Mesendoderm (in vitro differentiated cells): ENCODE data around the gene PALM.

Experiments
- DNase-seq: peaks from one replicate; pipeline ENCODE4 v3.0.0; 2013
- H2AK5ac ChIP-seq: 2 replicates; pipeline ENCODE4 v1.6.1; 2013; ENCODE audit warnings: low read length, inconsistent platforms
- H2BK120ac ChIP-seq: 2 replicates; pipeline ENCODE4 v1.6.1; 2013; ENCODE audit warnings: low read depth, mild to moderate bottlenecking, low read length, moderate library complexity, mixed read lengths
- H2BK15ac ChIP-seq: replicated peaks from 2 replicates; pipeline ENCODE4 v1.6.1; 2013; ENCODE audit warnings: low read depth, mild to moderate bottlenecking, moderate library complexity
- H2BK5ac ChIP-seq: 2 replicates; pipeline ENCODE4 v1.6.1; 2013; ENCODE audit warnings: low read length, inconsistent platforms
- H3K18ac ChIP-seq: 2 replicates; pipeline ENCODE4 v1.6.1; 2013; ENCODE audit warnings: mild to moderate bottlenecking, low read length, mixed read lengths
- H3K23ac ChIP-seq: one replicate; pipeline ENCODE4 v1.6.1; 2013; ENCODE audit warnings: low read length
- H3K27ac ChIP-seq: 2 replicates; pipeline ENCODE4 v1.5.1; 2013; ENCODE audit warnings: low read depth, mild to moderate bottlenecking, inconsistent platforms, low read length, moderate library complexity
- H3K27me3 ChIP-seq: 2 replicates; pipeline ENCODE4 v1.6.1; 2013; ENCODE audit warnings: low read length, control low read depth, mild to moderate bottlenecking, inconsistent platforms; ENCODE audit not compliant: insufficient read depth, poor library complexity
- H3K36me3 ChIP-seq: 2 replicates; pipeline ENCODE4 v1.6.1; 2013; ENCODE audit warnings: low read length, inconsistent platforms; ENCODE audit not compliant: control insufficient read depth, insufficient read depth
- H3K4ac ChIP-seq: one replicate; pipeline ENCODE4 v1.6.1; 2013; ENCODE audit warnings: low read depth, mild to moderate bottlenecking, low read length, moderate library complexity
- H3K4me1 ChIP-seq: 2 replicates; pipeline ENCODE4 v1.6.1; 2013; ENCODE audit warnings: low read depth, low read length, inconsistent platforms; ENCODE audit not compliant: control insufficient read depth
- H3K4me2 ChIP-seq: 2 replicates; pipeline ENCODE4 v1.6.1; 2013; ENCODE audit warnings: low read length
- H3K4me3 ChIP-seq: 2 replicates; pipeline ENCODE4 v1.5.1; 2013; ENCODE audit warnings: mild to moderate bottlenecking, low read length
- H3K56ac ChIP-seq: one replicate; pipeline ENCODE4 v1.6.1; 2013; ENCODE audit warnings: low read length
- H3K79me1 ChIP-seq: 2 replicates; pipeline ENCODE4 v1.6.1; 2013; ENCODE audit warnings: low read length, inconsistent platforms
- H3K79me2 ChIP-seq: 2 replicates; pipeline ENCODE4 v1.6.1; 2013; ENCODE audit warnings: mild to moderate bottlenecking, low read length; ENCODE audit not compliant: control insufficient read depth, insufficient read depth
- H3K9ac ChIP-seq: 2 replicates; pipeline ENCODE4 v1.6.1; 2013; ENCODE audit warnings: low read length, inconsistent platforms
- H4K5ac ChIP-seq: one replicate; pipeline ENCODE4 v1.6.1; 2013; ENCODE audit warnings: low read length
- H4K8ac ChIP-seq: one replicate; pipeline ENCODE4 v1.6.1; 2013; ENCODE audit warnings: low read depth, mild to moderate bottlenecking, control low read depth, low read length, moderate library complexity
- WGBS: extraction: QIAGEN DNeasy Blood & Tissue Kit; methylation state at CpG from one replicate; pipeline ENCODE4 v1.1.7; 2013; ENCODE audit warnings: low lambda C conversion rate, missing lambda C conversion rate; ENCODE audit not compliant: insufficient coverage; ENCODE audit errors: extremely low coverage; 5-methylcytosine and 5-hydroxymethylcytosine counted together

PALM gene

GRCh38 chr19:782878-783668 lies 74.3 kb downstream of the PALM start:
- no peak overlapping the region for H2BK15ac ChIP-seq
- H3K4ac ChIP-seq, result peak overlapping the region; percentile 75
- H3K27me3 ChIP-seq, result no peaks in the 10 kb centered on the region
- no peaks in the 10 kb centered on the region for H3K4me1 ChIP-seq
- no peak overlapping the region for H3K4me3 ChIP-seq
- no peak overlapping the region for H2AK5ac ChIP-seq
- H3K79me2 ChIP-seq, result peaks cover 1% of the 10 kb centered on the region
- H3K18ac ChIP-seq, result peak overlapping the region; percentile 95
- no peak overlapping the region for H2BK5ac ChIP-seq
- no peak for DNase-seq
- H4K8ac ChIP-seq, result no peak overlapping the region
- no peak overlapping the region for H2BK120ac ChIP-seq
- H3K56ac ChIP-seq, result peak overlapping the region; percentile 86
- peaks cover 2% of the 10 kb centered on the region for H3K79me1 ChIP-seq
- peak overlapping the region; percentile 45 for H3K23ac ChIP-seq
- H3K9ac ChIP-seq, result peak overlapping the region; percentile 39
- no peak overlapping the region for H4K5ac ChIP-seq
- H3K4me2 ChIP-seq, result peak overlapping the region; percentile 39
- WGBS, result no CpG with 5 or more reads among the region's 30 CpGs
- peak overlapping the region; percentile 74 for H3K27ac ChIP-seq
- no peaks in the 10 kb centered on the region for H3K36me3 ChIP-seq

- Histone ChIP-seq H3K18ac (no peak overlapping the region), H3K23ac (no peak overlapping the region), H2BK5ac (no peak overlapping the region), H3K27ac (no peak overlapping the region), H3K79me2 (peaks cover 1% of the 10 kb centered on the region), H4K5ac (no peak overlapping the region), H3K4ac (no peak overlapping the region), H3K4me1 (no peaks in the 10 kb centered on the region), H3K56ac (peak overlapping the region; percentile 18), H3K27me3 (no peaks in the 10 kb centered on the region), H2AK5ac (no peak overlapping the region), H2BK120ac (no peak overlapping the region), H4K8ac (no peak overlapping the region), H2BK15ac (no peak overlapping the region), H3K4me3 (no peak overlapping the region), H3K79me1 (peaks cover 2% of the 10 kb centered on the region), H3K36me3 (no peaks in the 10 kb centered on the region), H3K4me2 (no peak overlapping the region), H3K9ac (no peak overlapping the region)
- no CpG with 5 or more reads among the region's 13 CpGs for WGBS
- DNase-seq, result no peak
Measured at GRCh38 chr19:784541-784940, 75.8 kb downstream of the PALM start.

- Histone ChIP-seq H3K79me1 (peaks cover 2% of the 10 kb centered on the region), H3K27ac (no peak overlapping the region), H3K4me2 (no peak overlapping the region), H4K5ac (no peak overlapping the region), H3K27me3 (no peaks in the 10 kb centered on the region), H2AK5ac (no peak overlapping the region), H3K23ac (no peak overlapping the region), H4K8ac (no peak overlapping the region), H3K56ac (no peak overlapping the region), H2BK120ac (no peak overlapping the region), H3K36me3 (no peaks in the 10 kb centered on the region), H2BK5ac (no peak overlapping the region), H3K18ac (no peak overlapping the region), H3K4me3 (no peak overlapping the region), H3K4ac (no peak overlapping the region), H3K4me1 (no peaks in the 10 kb centered on the region), H2BK15ac (no peak overlapping the region), H3K79me2 (peaks cover 1% of the 10 kb centered on the region), H3K9ac (no peak overlapping the region)
- no peak for DNase-seq
- WGBS, result no CpG with 5 or more reads among the region's 16 CpGs
Measured at GRCh38 chr19:787536-787935, 78.8 kb downstream of the PALM start.

- peak overlapping the region; percentile 2 for H3K18ac ChIP-seq
- H3K4me2 ChIP-seq, result no peak overlapping the region
- no peak overlapping the region for H2BK5ac ChIP-seq
- peak overlapping the region; percentile 5 for H3K4ac ChIP-seq
- no peak overlapping the region for H3K4me3 ChIP-seq
- WGBS, result no CpG with 5 or more reads among the region's 11 CpGs
- no peak overlapping the region for H2AK5ac ChIP-seq
- H3K4me1 ChIP-seq, result no peaks in the 10 kb centered on the region
- H3K56ac ChIP-seq, result peak overlapping the region; percentile 81
- H3K79me2 ChIP-seq, result peaks cover 1% of the 10 kb centered on the region
- H2BK120ac ChIP-seq, result no peak overlapping the region
- H3K36me3 ChIP-seq, result no peaks in the 10 kb centered on the region
- no peaks in the 10 kb centered on the region for H3K27me3 ChIP-seq
- peak overlapping the region; percentile 20 for H3K9ac ChIP-seq
- no peak overlapping the region for H4K5ac ChIP-seq
- no peak for DNase-seq
- H4K8ac ChIP-seq, result no peak overlapping the region
- H3K27ac ChIP-seq, result peak overlapping the region; percentile 64
- no peak overlapping the region for H2BK15ac ChIP-seq
- H3K79me1 ChIP-seq, result peaks cover 2% of the 10 kb centered on the region
- H3K23ac ChIP-seq, result no peak overlapping the region
Measured at GRCh38 chr19:788686-788982, 79.9 kb downstream of the PALM start.

GRCh38 chr19:788983-789700 lies 80.4 kb downstream of the PALM start:
- H3K9ac ChIP-seq, result peak overlapping the region; percentile 20
- H3K4me3 ChIP-seq, result no peak overlapping the region
- peak overlapping the region; percentile 64 for H3K27ac ChIP-seq
- peak overlapping the region; percentile 3 for H3K18ac ChIP-seq
- H3K56ac ChIP-seq, result peak overlapping the region; percentile 81
- H2BK120ac ChIP-seq, result no peak overlapping the region
- peaks cover 1% of the 10 kb centered on the region for H3K79me2 ChIP-seq
- no peak overlapping the region for H3K4me2 ChIP-seq
- H4K8ac ChIP-seq, result no peak overlapping the region
- H2BK15ac ChIP-seq, result no peak overlapping the region
- H2AK5ac ChIP-seq, result no peak overlapping the region
- no peak overlapping the region for H4K5ac ChIP-seq
- H3K4ac ChIP-seq, result no peak overlapping the region
- H3K27me3 ChIP-seq, result no peaks in the 10 kb centered on the region
- H2BK5ac ChIP-seq, result no peak overlapping the region
- no peak overlapping the region for H3K23ac ChIP-seq
- no peaks in the 10 kb centered on the region for H3K4me1 ChIP-seq
- WGBS, result no CpG with 5 or more reads among the region's 33 CpGs
- H3K79me1 ChIP-seq, result peaks cover 2% of the 10 kb centered on the region
- no peaks in the 10 kb centered on the region for H3K36me3 ChIP-seq
- DNase-seq, result peak; percentile 77
